ENCODE measurements around the gene RFX5.

GRCh38 chr1:151309811-151310323 lies 37.2 kb downstream of the RFX5 start:
- no peak for TF ChIP-seq CTCF (IDR thresholded peaks at IDR 0.05; ENCODE audit: extremely low read depth in 1 of 2, insufficient read depth in 1 of 2, low read depth in 1 of 2, low read length in 2 of 2)
- TF ChIP-seq POLR2AphosphoS5 (IDR thresholded peaks at IDR 0.05; ENCODE audit: insufficient read depth, low read depth, low read length) = no peak
- TF ChIP-seq POLR2A (IDR thresholded peaks at IDR 0.05; ENCODE audit: low read depth, low read length) = no peak

Data from endothelial cell of umbilical vein (primary cell).